Right lobe of liver (tissue), 6 donors: ENCODE data around the gene TMEM132D. TPM values are rescaled to one million over a fixed set of nuclear protein-coding genes. Genes with fewer than 3 reads are reported as not detected.

Experiments used
- ATAC-seq, 4 donors: fragments of 200-7000 bp; cut with Tn5 transposase; one replicate each; pipeline ENCODE4 v1.9.1; 2020; ENCODE audit warnings: mild to moderate bottlenecking in 4 of 4, moderate library complexity in 4 of 4
- DNase-seq, 3 donors: peaks; one replicate each; pipeline ENCODE4 v3.0.0-alpha.2; 2020
- H3K27ac ChIP-seq, 3 donors: fragments of 200-600 bp; one replicate each; pipeline ENCODE4 v1.8.0; 2022
- H3K27me3 ChIP-seq, 2 donors: fragments of 200-600 bp; one replicate each; pipeline ENCODE4 v1.8.0; 2022
- H3K36me3 ChIP-seq, 4 donors: fragments of 200-600 bp; sonication (generic) in 1 of 4; one replicate each; pipeline versions ENCODE4 v1.5.1 to v1.8.0; 2017 to 2022; ENCODE audit warnings: control low read depth in 1 of 4
- H3K4me1 ChIP-seq, 4 donors: fragments of 200-600 bp; sonication (generic) in 1 of 4; one replicate each; pipeline versions ENCODE4 v1.5.1 to v1.8.0; 2017 to 2022; ENCODE audit warnings: control low read depth in 1 of 4
- H3K4me3 ChIP-seq, 3 donors: fragments of 200-600 bp; one replicate each; pipeline ENCODE4 v1.8.0; 2022
- H3K9me3 ChIP-seq, 4 donors: fragments of 200-600 bp; sonication (generic) in 1 of 4; one replicate each; pipeline versions ENCODE4 v1.5.1 to v1.8.0; 2017 to 2022; ENCODE audit warnings: control low read depth in 1 of 4
- POLR2A ChIP-seq: fragments of 450-650 bp; IDR thresholded peaks from one replicate; pipeline ENCODE4 v1.6.1; 2017; ENCODE audit warnings: antibody characterized with exemption, mild to moderate bottlenecking
- WGBS: methylation state at CpG from one replicate; pipeline ENCODE4 v1.1.6; 2018; ENCODE audit warnings: low coverage, low lambda C conversion rate; ENCODE audit not compliant: insufficient coverage; ENCODE audit errors: missing lambda C conversion rate; 5-methylcytosine and 5-hydroxymethylcytosine counted together
- intact Hi-C, 2 donors: fragments of 100-400 bp; cut with DNase I; formaldehyde crosslinking; loops; one replicate each; pipeline versions ENCODE4 v1.11.2 to v1.14.1; 2022
- total RNA-seq, 6 experiments: library from RNA; depleted of rRNA in 2 of 6; stranded (reverse); fragments of >200 nt in 2 of 6; fragmentation: NEBNext Ultra II Directional in 3 of 6; extraction: Animal tissue kit (Norgen Biotek cat#: 25700) in 3 of 6; gene quantifications; one replicate each; pipeline versions ENCODE4 v1.1.0 to v1.2.4, GENCODE V29; 2016 to 2023
- TF ChIP-seq, protein P1 (sequence below), 4 donors: fragments of 200-600 bp in 3 of 4; fragments of 450-650 bp in 1 of 4; IDR thresholded peaks; one replicate each; pipeline versions ENCODE4 v1.5.1 to v1.8.0; 2016 to 2022; ENCODE audit warnings: antibody characterized with exemption in 4 of 4, mild to moderate bottlenecking in 2 of 4
- donor health status: DM: no; HTN: yes; CAD: no.
- donor health status: DM: no; HTN: no; CAD: no.
- donor health status: DM: no; HTN: no; CAD: no.
- donor health status: DM: no; HTN: yes; CAD: no.
- donor health status: DM: no; HTN: yes; CAD: no.

Gene TMEM132D
- total RNA-seq, 6 experiments from 2014 or later, result 0.10 to 0.35 (median 0.33) TPM; not detected in 3

DNA sequence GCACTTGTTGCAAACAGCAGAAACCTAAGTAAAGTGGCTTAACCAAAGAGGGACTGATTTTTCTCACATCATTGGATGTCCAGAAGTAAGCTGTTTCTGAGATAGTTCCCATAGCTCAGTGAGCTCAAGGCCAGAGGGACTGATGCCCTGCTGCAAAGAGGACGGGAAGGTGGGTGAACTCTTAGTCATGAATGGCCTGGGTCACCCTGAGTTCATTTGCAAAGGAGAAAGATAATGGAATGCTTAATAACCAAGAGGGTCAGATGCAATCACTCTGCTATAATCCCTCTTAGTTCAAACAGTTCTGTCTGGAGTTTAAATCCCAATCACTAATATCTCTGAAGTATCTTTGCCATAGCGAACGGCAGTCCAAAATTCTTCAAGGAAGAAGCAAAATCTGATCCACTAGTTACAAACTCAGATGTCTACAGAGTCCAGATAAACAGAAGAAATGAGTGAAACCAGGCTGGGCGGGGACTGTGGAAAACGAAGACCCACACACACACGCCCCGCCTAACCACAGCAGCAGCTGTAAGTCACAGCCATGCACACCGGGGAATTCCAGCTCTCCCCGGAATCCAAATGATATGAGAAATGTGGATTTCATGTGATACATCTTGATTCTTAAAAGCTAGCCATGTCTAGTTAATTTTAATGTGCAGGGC, 289.5 kb downstream of the TMEM132D start:
- Histone ChIP-seq H3K27me3 (no peaks in the 10 kb centered on the region), H3K9me3 (no peaks in the 10 kb centered on the region), H3K4me3 (no peak overlapping the region), H3K27ac (no peak overlapping the region), H3K4me1 (no peaks in the 10 kb centered on the region), H3K36me3 (no peaks in the 10 kb centered on the region)
- no peak for TF ChIP-seq POLR2A
- TF ChIP-seq, protein P1, sequence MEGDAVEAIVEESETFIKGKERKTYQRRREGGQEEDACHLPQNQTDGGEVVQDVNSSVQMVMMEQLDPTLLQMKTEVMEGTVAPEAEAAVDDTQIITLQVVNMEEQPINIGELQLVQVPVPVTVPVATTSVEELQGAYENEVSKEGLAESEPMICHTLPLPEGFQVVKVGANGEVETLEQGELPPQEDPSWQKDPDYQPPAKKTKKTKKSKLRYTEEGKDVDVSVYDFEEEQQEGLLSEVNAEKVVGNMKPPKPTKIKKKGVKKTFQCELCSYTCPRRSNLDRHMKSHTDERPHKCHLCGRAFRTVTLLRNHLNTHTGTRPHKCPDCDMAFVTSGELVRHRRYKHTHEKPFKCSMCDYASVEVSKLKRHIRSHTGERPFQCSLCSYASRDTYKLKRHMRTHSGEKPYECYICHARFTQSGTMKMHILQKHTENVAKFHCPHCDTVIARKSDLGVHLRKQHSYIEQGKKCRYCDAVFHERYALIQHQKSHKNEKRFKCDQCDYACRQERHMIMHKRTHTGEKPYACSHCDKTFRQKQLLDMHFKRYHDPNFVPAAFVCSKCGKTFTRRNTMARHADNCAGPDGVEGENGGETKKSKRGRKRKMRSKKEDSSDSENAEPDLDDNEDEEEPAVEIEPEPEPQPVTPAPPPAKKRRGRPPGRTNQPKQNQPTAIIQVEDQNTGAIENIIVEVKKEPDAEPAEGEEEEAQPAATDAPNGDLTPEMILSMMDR (IDR thresholded peaks at IDR 0.05), result no peak
- intact Hi-C loops, result no loop called here
- no peak for ATAC-seq
- WGBS, result 57% methylated on average over 9 of the region's 9 CpGs
- no peak for DNase-seq

DNA sequence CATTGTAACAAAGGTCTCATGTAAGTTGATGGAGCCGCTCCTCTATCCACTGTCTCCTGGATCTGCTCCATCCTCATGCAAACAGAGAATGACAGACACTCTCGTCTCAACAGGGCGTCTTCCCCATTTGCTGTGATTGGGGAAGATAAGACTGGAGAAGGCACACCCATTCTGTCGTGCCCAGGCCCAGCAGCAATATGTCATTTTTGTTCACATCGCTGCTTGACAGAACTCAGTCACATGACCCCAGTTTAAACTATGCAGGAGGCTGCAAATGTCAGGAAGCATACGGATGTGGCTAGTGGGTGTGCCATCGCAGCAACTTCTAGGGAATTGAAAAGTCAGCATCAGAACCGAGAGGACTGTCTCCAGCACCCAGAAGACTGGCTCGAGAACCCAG, 290.5 kb downstream of the TMEM132D start:
- WGBS, result 47% methylated on average over 7 of the region's 9 CpGs
- DNase-seq, result no peak
- Histone ChIP-seq H3K27me3 (no peaks in the 10 kb centered on the region), H3K4me1 (no peaks in the 10 kb centered on the region), H3K4me3 (no peak overlapping the region), H3K9me3 (no peaks in the 10 kb centered on the region), H3K36me3 (no peaks in the 10 kb centered on the region), H3K27ac (no peak overlapping the region)
- TF ChIP-seq, protein P1 (IDR thresholded peaks at IDR 0.05), result no peak
- no peak for TF ChIP-seq POLR2A
- ATAC-seq, result no peak
- intact Hi-C loops, result no loop called here

DNA sequence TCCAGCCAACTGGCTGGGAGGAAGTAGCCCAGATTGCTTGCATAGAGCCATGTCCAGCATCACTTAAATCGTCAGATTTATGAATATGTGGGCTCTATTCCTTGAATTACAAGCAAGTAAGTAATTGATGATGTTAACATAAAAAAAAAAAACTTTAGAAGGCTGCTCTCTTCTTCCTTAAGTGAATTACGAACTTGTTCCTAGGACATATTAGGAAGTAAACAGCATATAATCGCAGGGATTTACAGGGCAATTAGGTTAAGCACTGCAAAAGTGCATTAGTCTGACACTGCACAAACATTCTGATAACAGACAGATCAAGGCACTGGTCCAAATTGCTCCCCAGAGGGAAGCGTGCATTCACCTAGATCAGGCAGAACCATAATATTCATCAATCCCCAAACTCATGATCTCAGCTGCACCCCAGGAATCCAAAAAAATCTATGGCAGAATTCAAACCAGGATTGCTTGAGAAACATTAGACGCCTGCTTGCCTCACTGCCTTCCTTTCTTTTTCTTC, 293.2 kb downstream of the TMEM132D start:
- TF ChIP-seq, protein P1 (IDR thresholded peaks at IDR 0.05), result no peak
- no peak for TF ChIP-seq POLR2A
- DNase-seq (no peak), ATAC-seq (no peak)
- H3K27ac ChIP-seq, result no peak overlapping the region
- no peaks in the 10 kb centered on the region for H3K36me3 ChIP-seq
- intact Hi-C loops, result no loop called here
- no peaks in the 10 kb centered on the region for H3K27me3 ChIP-seq
- no peaks in the 10 kb centered on the region for H3K9me3 ChIP-seq
- H3K4me1 ChIP-seq, result no peaks in the 10 kb centered on the region
- 39% methylated on average over 4 of the region's 5 CpGs for WGBS
- H3K4me3 ChIP-seq, result no peak overlapping the region

DNA sequence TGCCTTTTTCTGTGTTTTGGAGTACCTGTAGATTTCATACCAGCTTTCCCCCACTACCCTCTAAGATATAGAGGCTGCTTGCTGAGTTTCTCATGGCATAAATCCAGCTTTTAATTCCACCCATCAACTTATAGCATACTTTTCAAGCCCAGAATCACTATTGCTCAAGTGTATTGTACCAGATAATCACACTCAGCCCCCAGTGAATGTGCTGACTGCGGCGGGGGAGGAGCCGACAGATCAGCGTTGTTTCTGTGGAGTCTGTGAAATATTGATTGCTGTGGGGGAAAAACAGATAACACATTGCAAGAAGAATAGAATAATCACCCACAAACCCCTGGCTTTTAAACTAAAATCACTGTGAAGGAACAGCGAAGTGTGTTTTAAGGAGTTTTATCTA, 296.1 kb downstream of the TMEM132D start:
- Histone ChIP-seq H3K27me3 (no peaks in the 10 kb centered on the region), H3K4me1 (no peaks in the 10 kb centered on the region), H3K36me3 (no peaks in the 10 kb centered on the region), H3K4me3 (no peak overlapping the region), H3K9me3 (no peaks in the 10 kb centered on the region), H3K27ac (no peak overlapping the region)
- TF ChIP-seq, protein P1 (IDR thresholded peaks at IDR 0.05), result no peak
- TF ChIP-seq POLR2A, result no peak
- WGBS, result 24% methylated on average over 5 of the region's 5 CpGs
- no peak for ATAC-seq
- DNase-seq, result no peak
- intact Hi-C loops, result no loop called here
